ENCODE results near the gene PROX1.

PROX1 gene

DNA sequence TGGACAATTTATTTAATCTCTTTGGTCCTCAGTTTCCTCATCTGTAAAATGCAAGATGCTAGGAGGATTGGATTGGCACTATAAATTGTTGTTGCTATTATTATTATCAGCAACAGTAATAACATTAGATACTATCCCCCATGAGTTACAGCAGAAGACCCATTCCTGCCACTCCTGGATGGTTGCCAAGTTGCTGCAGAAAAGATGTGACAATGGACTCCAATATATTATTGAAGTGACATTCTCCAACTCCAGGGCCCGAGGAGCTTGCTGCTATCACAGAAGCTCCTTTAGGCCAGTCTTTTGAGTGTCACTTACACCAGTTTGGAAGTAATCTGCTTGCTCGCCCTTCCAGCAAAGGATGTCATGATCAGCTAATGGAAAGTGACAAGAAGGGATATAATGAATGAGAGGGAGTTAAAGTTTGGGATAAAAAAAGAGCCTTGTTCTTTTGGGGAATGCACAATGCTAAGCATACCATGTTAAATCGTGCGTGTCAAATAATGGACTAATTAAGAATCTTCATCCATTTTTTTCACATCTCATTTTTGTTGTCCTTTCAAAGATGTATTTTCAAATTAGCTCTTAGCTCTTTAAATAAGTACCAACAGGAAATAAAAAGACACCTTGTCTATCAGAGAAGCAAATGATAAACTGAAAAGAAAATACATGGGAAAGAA lies 19.5 kb upstream of the PROX1 start:
- TF ChIP-seq, protein P1, sequence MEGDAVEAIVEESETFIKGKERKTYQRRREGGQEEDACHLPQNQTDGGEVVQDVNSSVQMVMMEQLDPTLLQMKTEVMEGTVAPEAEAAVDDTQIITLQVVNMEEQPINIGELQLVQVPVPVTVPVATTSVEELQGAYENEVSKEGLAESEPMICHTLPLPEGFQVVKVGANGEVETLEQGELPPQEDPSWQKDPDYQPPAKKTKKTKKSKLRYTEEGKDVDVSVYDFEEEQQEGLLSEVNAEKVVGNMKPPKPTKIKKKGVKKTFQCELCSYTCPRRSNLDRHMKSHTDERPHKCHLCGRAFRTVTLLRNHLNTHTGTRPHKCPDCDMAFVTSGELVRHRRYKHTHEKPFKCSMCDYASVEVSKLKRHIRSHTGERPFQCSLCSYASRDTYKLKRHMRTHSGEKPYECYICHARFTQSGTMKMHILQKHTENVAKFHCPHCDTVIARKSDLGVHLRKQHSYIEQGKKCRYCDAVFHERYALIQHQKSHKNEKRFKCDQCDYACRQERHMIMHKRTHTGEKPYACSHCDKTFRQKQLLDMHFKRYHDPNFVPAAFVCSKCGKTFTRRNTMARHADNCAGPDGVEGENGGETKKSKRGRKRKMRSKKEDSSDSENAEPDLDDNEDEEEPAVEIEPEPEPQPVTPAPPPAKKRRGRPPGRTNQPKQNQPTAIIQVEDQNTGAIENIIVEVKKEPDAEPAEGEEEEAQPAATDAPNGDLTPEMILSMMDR (IDR thresholded peaks at IDR 0.05; ENCODE audit: borderline replicate concordance, insufficient read depth, low read depth, low read length), result no peak

DNA sequence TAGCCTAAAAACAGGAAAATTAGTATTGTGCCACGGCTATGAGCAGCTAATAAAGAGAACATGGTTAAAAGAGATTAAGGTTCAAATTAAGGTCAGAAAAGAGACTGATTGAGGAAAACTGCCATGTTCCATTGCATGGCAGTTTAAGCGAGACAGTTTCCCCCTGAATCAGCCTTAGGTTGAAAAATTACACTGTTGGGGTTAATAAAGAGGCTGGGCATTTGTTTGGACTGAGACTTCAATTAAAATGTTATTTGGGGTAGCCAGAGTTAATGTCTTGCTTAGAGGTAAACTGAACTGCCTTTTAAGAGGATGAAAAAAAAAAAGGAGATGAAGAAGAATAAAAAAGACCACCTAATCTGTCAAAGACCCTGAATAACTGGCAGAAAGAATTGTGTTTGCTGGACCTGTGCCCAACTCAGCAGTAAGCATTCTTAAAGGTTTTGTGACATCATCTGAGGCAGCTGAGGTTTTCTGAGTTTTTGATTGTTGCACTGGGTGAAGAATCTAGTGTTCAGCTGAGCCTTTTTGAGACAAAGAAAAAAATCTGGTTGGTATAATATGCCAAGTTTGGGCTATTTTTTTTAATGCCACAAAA lies 17.7 kb upstream of the PROX1 start:
- TF ChIP-seq, protein P1 (IDR thresholded peaks at IDR 0.05; ENCODE audit: borderline replicate concordance, insufficient read depth, low read depth, low read length), result no peak
- no peak overlapping the region for H3K4me3 ChIP-seq (ENCODE audit: low read depth, low read length)

More for the DNA sequence above, 19.5 kb upstream of the PROX1 start:
- H3K4me3 ChIP-seq (ENCODE audit: low read depth, low read length), result no peak overlapping the region

DNA sequence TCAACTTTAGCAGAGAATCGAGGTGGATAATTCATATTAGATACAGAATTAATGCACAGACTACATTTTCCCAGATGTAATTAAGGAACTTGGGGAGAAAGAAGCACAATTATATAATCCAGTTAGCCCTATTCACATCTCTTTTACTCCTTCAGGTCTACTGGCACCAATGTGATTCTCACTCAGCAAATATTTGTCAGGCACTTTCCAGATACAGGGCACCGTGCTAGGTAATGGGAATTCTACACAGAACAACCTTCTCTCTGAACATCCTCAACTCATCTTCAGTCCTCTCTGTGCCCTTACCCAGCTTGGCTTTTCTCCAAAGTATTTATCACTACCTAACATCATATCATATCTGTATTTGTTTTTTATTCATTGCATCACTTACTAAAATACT lies 15.6 kb upstream of the PROX1 start:
- TF ChIP-seq, protein P1 (IDR thresholded peaks at IDR 0.05; ENCODE audit: borderline replicate concordance, insufficient read depth, low read depth, low read length), result no peak
- H3K4me3 ChIP-seq (ENCODE audit: low read depth, low read length), result no peak overlapping the region

DNA sequence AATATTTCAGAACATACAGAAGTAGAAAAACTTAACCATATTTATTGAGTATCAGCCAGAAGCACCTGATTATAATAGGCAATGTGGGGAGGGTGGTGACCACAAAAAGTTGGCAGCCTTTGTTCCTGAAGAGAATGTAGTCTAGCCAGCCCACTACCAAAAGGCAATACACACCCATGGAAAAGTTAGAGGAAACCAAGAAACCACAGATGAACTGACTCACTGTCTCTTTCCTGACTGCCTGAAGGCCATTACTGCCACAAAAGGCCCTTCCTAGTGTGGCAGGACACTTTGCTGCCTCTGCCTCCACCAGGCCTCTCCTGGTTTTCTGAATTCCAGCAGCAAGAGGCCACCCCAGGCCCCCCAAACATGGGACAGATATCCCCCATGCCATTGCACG lies 14.6 kb upstream of the PROX1 start:
- H3K4me3 ChIP-seq (ENCODE audit: low read depth, low read length), result no peak overlapping the region
- TF ChIP-seq, protein P1 (IDR thresholded peaks at IDR 0.05; ENCODE audit: borderline replicate concordance, insufficient read depth, low read depth, low read length), result no peak

DNA sequence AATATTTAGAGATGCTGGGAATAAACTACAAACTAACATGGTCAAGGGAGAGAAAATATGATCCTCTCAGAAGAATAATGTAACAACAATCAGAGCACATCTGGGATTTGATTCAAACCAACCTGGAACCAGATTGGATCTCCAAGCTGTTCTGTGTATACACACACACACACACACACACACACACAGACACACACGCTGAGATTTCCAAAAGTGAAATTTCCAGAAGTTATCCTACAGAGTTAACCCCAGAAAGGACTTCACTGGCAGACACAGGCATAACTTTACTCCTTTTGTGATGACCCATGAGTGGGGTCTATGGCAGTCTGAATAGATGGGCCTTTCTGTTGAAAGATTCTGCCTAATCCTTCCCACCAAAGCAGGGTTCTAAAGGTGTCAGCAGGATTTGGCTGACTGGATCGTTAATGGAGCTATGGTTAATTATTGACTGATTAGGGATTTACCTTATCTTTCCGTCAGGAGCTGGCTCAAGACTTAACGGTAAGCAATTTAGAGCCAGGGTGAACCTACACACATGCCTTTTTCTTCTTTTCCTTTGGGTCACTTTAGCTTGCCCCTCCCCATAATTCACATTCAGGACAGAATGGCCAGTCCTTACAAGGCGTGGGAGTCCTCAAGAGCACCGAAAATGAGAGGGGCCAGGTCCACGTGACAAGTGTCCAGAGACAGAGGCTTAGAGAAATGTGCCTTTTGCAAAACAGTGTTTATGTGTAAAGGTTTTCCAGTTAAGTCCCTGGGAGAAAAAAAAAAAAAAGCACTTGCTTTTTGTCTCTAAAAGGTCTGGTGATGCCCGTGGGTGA lies 10.9 kb upstream of the PROX1 start:
- no peak overlapping the region for H3K4me3 ChIP-seq (ENCODE audit: low read depth, low read length)
- TF ChIP-seq, protein P1 (IDR thresholded peaks at IDR 0.05; ENCODE audit: borderline replicate concordance, insufficient read depth, low read depth, low read length), result no peak

DNA sequence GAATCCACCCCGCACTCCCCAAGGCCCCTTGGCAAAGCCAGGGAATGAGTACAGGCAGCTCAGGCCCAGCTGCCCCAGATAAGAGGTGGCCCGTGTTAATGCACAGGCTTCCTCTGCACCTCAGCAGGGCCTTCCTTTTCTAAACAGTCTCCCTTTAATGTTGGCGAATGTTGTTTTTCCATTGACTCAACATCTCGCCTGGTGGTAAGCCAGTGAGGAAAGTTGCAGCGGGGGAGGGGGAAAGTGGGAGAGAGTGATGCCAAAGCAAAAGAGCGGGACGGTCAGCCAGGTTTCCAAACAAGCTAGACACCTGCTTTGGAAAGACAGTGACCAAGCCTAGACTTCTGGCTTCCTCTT lies 10.3 kb upstream of the PROX1 start:
- H3K4me3 ChIP-seq (ENCODE audit: low read depth, low read length), result no peak overlapping the region
- TF ChIP-seq, protein P1 (IDR thresholded peaks at IDR 0.05; ENCODE audit: borderline replicate concordance, insufficient read depth, low read depth, low read length), result no peak
